ENCODE data around the gene TRIM25.

DNA sequence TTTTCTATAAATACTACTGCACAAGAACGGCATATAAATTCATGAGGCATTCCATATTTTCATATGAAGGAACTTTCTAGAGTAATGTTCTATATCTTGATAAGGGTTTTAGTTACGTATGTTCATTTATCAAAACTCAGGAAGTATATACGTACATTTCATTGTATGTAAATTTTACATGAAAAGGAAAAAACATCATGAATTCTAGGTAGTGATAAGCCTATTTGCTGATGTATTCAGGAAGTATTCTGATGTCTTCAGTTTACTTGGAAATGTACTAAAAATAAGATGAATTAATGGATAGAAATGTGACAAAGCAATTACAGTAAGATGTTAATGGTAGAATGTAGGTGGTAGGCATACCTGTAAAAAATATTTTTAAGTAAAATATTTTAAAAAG, 75.2 kb downstream of the TRIM25 start:
- TF ChIP-seq CTCF (IDR thresholded peaks at IDR 0.05) (no peak), POLR2A (IDR thresholded peaks at IDR 0.05) (no peak), EP300 (IDR thresholded peaks at IDR 0.05) (no peak)

Measured in ovary (tissue), 3 donors.